Neutrophil (primary cell): Measurements from ENCODE around the gene SART1.

ENCODE experiments used
- H3K27ac ChIP-seq: fragments of 200-600 bp; sonication (generic); 2 replicates; pipeline ENCODE4 v1.5.1; 2016; ENCODE audit warnings: mild to moderate bottlenecking, moderate library complexity
- H3K27me3 ChIP-seq: fragments of 200-600 bp; sonication (generic); 2 replicates; pipeline ENCODE4 v1.6.0; 2016; ENCODE audit warnings: mild to moderate bottlenecking
- H3K36me3 ChIP-seq: fragments of 200-600 bp; sonication (generic); 2 replicates; pipeline ENCODE4 v1.5.1; 2017
- H3K4me1 ChIP-seq, 2 experiments: fragments of 200-600 bp in 1 of 2; sonication (generic) in 1 of 2; 1 replicate in 1 of 2; 2 replicates in 1 of 2; pipeline versions ENCODE4 v1.5.1 to v1.6.1; 2013 to 2016; ENCODE audit warnings: low read depth in 1 of 2, low read length in 1 of 2, mild to moderate bottlenecking in 1 of 2, moderate library complexity in 1 of 2; ENCODE audit not compliant: control insufficient read depth in 1 of 2, insufficient read depth in 1 of 2
- H3K4me3 ChIP-seq, 2 experiments: fragments of 200-600 bp in 1 of 2; sonication (generic) in 1 of 2; 1 replicate in 1 of 2; 2 replicates in 1 of 2; pipeline ENCODE4 v1.5.1; 2013 to 2016; ENCODE audit warnings: low read depth in 1 of 2, low read length in 1 of 2, mild to moderate bottlenecking in 1 of 2, moderate library complexity in 1 of 2
- H3K9me3 ChIP-seq: fragments of 200-600 bp; sonication (generic); 2 replicates; pipeline ENCODE4 v1.5.1; 2016
- TF ChIP-seq, protein P1 (sequence below): fragments of 200-600 bp; sonication (generic); IDR thresholded peaks from 2 replicates; pipeline ENCODE4 v1.5.1; 2016; ENCODE audit warnings: antibody characterized with exemption

Gene SART1

DNA sequence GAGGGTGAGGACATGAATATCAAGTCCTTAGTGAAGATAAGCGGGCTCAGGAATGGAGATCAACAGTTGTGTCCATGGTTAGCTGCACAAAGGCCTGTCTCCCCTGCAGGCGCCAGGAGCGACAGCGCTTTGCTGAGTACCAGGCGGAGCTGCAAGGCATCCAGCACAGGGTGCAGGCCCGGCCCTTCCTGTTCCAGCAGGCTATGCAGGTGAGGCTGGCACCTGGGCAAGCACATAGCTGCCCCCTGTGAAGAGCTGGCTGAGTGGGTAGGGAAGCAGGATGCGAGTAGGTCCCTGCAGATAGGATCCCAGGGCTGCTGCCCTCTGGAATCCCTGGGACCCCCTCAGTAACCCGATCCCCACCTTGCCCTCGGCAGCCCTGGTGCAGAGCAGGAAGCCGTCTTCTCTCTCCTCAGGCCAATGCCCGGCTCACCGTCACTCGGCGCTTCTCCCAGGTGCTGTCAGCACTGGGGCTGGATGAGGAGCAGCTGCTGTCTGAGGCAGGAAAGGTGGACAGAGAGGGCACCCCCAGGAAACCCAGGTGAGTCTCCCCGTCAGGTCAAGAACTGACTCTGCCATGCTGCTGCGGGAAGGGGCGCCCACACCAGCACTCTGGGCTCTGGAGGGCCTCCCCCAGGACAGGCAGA, 2.6 kb upstream of the SART1 start:
- H3K4me3 ChIP-seq = no peak overlapping the region
- H3K27ac ChIP-seq = no peak overlapping the region
- H3K9me3 ChIP-seq = no peaks in the 10 kb centered on the region
- peaks cover 23 to 26% of the 10 kb centered on the region in 2 experiments for H3K4me1 ChIP-seq
- peaks cover 2% of the 10 kb centered on the region for H3K36me3 ChIP-seq
- TF ChIP-seq, protein P1, sequence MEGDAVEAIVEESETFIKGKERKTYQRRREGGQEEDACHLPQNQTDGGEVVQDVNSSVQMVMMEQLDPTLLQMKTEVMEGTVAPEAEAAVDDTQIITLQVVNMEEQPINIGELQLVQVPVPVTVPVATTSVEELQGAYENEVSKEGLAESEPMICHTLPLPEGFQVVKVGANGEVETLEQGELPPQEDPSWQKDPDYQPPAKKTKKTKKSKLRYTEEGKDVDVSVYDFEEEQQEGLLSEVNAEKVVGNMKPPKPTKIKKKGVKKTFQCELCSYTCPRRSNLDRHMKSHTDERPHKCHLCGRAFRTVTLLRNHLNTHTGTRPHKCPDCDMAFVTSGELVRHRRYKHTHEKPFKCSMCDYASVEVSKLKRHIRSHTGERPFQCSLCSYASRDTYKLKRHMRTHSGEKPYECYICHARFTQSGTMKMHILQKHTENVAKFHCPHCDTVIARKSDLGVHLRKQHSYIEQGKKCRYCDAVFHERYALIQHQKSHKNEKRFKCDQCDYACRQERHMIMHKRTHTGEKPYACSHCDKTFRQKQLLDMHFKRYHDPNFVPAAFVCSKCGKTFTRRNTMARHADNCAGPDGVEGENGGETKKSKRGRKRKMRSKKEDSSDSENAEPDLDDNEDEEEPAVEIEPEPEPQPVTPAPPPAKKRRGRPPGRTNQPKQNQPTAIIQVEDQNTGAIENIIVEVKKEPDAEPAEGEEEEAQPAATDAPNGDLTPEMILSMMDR = no peak
- no peaks in the 10 kb centered on the region for H3K27me3 ChIP-seq

DNA sequence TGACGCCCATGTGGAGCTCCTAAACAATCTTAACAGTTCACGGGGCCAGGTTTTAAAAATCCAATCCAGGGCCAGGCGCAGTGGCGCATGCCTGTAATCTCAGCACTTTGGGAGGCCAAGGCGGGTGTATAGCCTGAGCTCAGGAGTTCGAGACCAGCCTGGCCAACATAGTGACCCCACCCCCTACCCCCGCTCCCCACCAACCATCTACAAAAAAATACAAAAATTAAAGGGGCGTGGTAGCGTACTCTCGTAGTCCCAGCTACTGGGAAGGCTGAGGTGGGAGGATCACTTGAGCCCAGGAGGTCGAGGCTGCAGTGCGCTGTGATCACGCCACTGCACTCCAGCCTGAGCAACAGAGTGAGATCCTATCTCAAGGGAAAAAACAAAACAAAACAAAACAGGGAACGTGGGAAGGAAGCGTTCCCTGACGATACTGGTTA, 689 bp upstream of the SART1 start:
- Histone ChIP-seq H3K4me3 (peak overlapping the region; percentile 97 to 98), H3K27me3 (no peaks in the 10 kb centered on the region), H3K9me3 (no peaks in the 10 kb centered on the region), H3K27ac (peak overlapping the region; percentile 92), H3K4me1 (peaks cover 23 to 29% of the 10 kb centered on the region in 2 experiments), H3K36me3 (peaks cover 21% of the 10 kb centered on the region)
- TF ChIP-seq, protein P1 = no peak

DNA sequence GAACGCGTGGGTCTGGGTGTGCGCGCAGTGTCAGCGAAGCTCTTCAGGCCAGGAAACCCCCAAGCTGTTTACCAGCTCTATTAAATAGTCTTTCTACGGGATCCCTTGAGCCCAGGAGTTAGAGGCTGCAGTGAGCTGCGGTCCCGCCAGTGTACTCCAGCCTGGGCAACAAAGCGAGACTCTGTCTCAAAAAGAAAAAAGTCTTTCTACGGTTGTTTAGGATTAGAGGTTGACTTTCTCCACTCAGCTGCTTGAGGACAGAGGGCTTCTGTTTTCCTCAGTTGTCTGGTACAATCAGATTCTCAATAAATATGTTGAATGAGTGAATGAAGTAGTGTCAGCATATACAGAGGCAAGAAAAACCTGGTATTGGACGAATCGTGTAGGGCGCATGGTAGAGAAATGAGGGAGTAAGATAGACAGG, 619 bp downstream of the SART1 start:
- Histone ChIP-seq H3K27ac (peak overlapping the region; percentile 92), H3K4me3 (peak overlapping the region; percentile 97 to 98), H3K36me3 (peaks cover 34% of the 10 kb centered on the region), H3K9me3 (no peaks in the 10 kb centered on the region), H3K27me3 (no peaks in the 10 kb centered on the region), H3K4me1 (peaks cover 23 to 29% of the 10 kb centered on the region in 2 experiments)
- TF ChIP-seq, protein P1 = no peak

DNA sequence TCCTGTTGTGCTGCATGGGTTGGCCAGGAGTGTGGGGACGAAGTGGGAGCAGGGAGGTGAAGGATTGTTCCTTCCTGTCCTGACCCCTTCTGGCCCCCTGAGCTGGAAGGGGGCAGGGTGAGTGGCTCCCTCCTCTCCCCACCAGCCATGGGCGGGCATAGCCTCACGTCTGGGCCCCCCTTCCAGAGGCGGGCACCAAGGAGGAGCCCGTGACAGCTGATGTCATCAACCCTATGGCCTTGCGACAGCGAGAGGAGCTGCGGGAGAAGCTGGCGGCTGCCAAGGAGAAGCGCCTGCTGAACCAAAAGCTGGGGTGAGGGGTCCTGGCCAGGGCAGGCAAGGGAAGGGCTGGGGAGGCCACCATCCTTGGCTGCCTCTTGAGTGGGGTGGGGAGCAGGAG, 3.4 kb downstream of the SART1 start:
- TF ChIP-seq, protein P1 = no peak
- peaks cover 49% of the 10 kb centered on the region for H3K36me3 ChIP-seq

DNA sequence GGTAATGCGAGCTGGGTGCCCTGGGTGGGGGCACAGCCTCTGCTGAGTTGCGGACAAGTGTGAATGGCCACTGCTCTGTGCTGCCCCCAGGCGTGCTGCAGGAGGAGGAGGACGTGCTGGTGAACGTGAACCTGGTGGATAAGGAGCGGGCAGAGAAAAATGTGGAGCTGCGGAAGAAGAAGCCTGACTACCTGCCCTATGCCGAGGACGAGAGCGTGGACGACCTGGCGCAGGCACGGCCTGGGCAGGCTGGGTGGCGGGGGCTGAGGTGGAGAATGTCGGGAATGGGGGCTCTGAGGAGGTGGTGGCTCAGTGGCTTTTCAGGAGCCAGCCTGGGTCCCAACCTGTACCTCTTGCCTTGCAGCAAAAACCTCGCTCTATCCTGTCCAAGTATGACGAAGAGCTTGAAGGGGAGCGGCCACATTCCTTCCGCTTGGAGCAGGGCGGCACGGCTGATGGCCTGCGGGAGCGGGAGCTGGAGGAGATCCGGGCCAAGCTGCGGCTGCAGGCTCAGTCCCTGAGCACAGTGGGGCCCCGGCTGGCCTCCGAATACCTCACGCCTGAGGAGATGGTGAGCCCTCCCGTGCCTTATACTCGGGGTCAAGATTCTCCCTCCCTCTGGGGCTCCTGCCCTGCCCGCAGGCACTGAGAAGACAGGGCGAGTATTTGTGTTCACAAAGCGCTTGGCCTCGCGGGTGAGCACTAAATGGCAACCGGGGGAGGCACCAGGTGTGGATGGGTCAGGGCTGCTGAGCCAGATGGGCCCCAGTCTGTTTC, 4.6 kb downstream of the SART1 start:
- Histone ChIP-seq H3K4me1 (peaks cover 43 to 50% of the 10 kb centered on the region in 2 experiments), H3K27me3 (no peaks in the 10 kb centered on the region), H3K27ac (no peak overlapping the region), H3K9me3 (no peaks in the 10 kb centered on the region), H3K4me3 (no peak overlapping the region), H3K36me3 (peaks cover 49% of the 10 kb centered on the region)
- TF ChIP-seq, protein P1 = no peak

More for the DNA sequence above, 3.4 kb downstream of the SART1 start:
- Histone ChIP-seq H3K27me3 (no peaks in the 10 kb centered on the region), H3K4me3 (no peak overlapping the region), H3K9me3 (no peaks in the 10 kb centered on the region), H3K27ac (no peak overlapping the region), H3K4me1 (peaks cover 42 to 48% of the 10 kb centered on the region in 2 experiments)
